SH-SY5Y (cell line): Measurements from ENCODE around the gene ELOVL6.

Experiments
- GATA2 ChIP-seq: IDR thresholded peaks from 2 replicates; pipeline ENCODE4 v1.6.1; 2011; ENCODE audit warnings: mild to moderate bottlenecking, low read depth, low read length
- GATA3 ChIP-seq: IDR thresholded peaks from 2 replicates; pipeline ENCODE4 v1.6.1; 2011; ENCODE audit warnings: low read depth, mild to moderate bottlenecking, low read length, moderate library complexity

DNA sequence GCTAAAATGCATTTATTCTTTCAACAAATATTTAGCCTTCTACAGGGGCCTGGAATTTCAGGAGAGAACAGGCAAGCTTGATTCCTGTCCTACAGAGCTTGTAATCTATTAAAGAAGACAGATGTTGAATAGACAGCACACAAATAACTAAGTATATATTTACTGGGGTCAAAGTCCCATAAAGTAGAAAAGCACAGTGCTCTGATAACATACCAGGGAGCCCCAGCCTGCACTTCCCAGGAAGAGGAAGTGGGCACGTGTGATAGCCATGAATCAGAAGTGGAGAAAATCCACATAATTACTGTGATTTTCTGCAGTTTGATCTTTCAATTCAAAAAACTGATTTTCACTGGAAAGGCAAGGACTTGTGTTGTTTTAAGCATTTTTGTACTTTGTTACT lies 156.7 kb downstream of the ELOVL6 start:
- TF ChIP-seq GATA2 (no peak), GATA3 (no peak)
